HFFc6 (cell line): ENCODE results near the gene PRR20G. TPM values are rescaled to one million over a fixed set of nuclear protein-coding genes. Genes with fewer than 3 reads are reported as not detected.

ENCODE experiments used
- DNase-seq: peaks from one replicate; pipeline ENCODE4 v3.0.0-alpha.2; 2018
- H3K27ac Mint-ChIP-seq: 2 replicates; pipeline ENCODE4 v1.8.0; 2020; ENCODE audit warnings: mild to moderate bottlenecking, mixed read lengths
- H3K27me3 Mint-ChIP-seq: 2 replicates; pipeline ENCODE4 v1.8.0; 2021; ENCODE audit warnings: mild to moderate bottlenecking, moderate library complexity, mixed read lengths; ENCODE audit not compliant: insufficient read depth
- H3K36me3 Mint-ChIP-seq: 2 replicates; pipeline ENCODE4 v1.8.0; 2021; ENCODE audit warnings: low read depth, mixed read lengths
- H3K4me1 Mint-ChIP-seq: 2 replicates; pipeline ENCODE4 v1.8.0; 2020; ENCODE audit warnings: low read depth, mixed read lengths
- H3K4me3 Mint-ChIP-seq: 2 replicates; pipeline ENCODE4 v1.8.0; 2020; ENCODE audit warnings: mild to moderate bottlenecking, moderate library complexity, mixed read lengths
- H3K9me3 Mint-ChIP-seq: 2 replicates; pipeline ENCODE4 v1.8.0; 2020; ENCODE audit warnings: mild to moderate bottlenecking, mixed read lengths
- CTCF ChIP-seq: fragments of 200-600 bp; sonication (generic); IDR thresholded peaks from 2 replicates; pipeline ENCODE4 v1.5.0; 2021; ENCODE audit warnings: antibody characterized with exemption, mild to moderate bottlenecking
- total RNA-seq, 6 experiments: library from RNA; stranded (reverse); fragmentation: NEBNext Ultra II Directional; extraction: Animal tissue kit (Norgen Biotek cat#: 25700); gene quantifications; 2 replicates in 1 of 6; 3 replicates in 5 of 6; pipeline ENCODE4 v1.2.3, GENCODE V29; 2021

The PRR20G gene
- total RNA-seq, 6 experiments from 2014 or later, result not detected

- TF ChIP-seq CTCF, result no peak
- Mint-ChIP-seq H3K4me1 (0 out of 2 replicates have a peak, but pooled peaks cover 6% of the 10 kb centered on the region), H3K36me3 (no peaks in the 10 kb centered on the region), H3K4me3 (no peak overlapping the region), H3K9me3 (peaks cover 9% of the 10 kb centered on the region; the same call in 1 of the 2 replicates), H3K27ac (no peak overlapping the region), H3K27me3 (peaks cover 41% of the 10 kb centered on the region)
- DNase-seq, result no peak
Measured at GRCh38 chr3:127266186-127266585, 21.7 kb downstream of the PRR20G start.

- DNase-seq, result no peak
- Mint-ChIP-seq H3K4me1 (0 out of 2 replicates have a peak, but pooled peaks cover 6% of the 10 kb centered on the region), H3K4me3 (no peak overlapping the region), H3K36me3 (no peaks in the 10 kb centered on the region), H3K27me3 (peaks cover 42% of the 10 kb centered on the region), H3K27ac (no peak overlapping the region), H3K9me3 (peaks cover 9% of the 10 kb centered on the region; the same call in 1 of the 2 replicates)
- no peak for TF ChIP-seq CTCF
Measured at GRCh38 chr3:127265581-127265981, 22.3 kb downstream of the PRR20G start.

GRCh38 chr3:127264794-127265514, 22.9 kb downstream of the PRR20G start:
- Mint-ChIP-seq H3K9me3 (peaks cover 9% of the 10 kb centered on the region; the same call in 1 of the 2 replicates), H3K4me3 (no peak overlapping the region), H3K27ac (no peak overlapping the region), H3K4me1 (0 out of 2 replicates have a peak, but pooled peaks cover 6% of the 10 kb centered on the region), H3K27me3 (peaks cover 42% of the 10 kb centered on the region), H3K36me3 (no peaks in the 10 kb centered on the region)
- no peak for TF ChIP-seq CTCF
- DNase-seq, result no peak

- peaks cover 42% of the 10 kb centered on the region for H3K27me3 Mint-ChIP-seq
- DNase-seq, result no peak
- no peak overlapping the region for H3K4me3 Mint-ChIP-seq
- H3K4me1 Mint-ChIP-seq, result 0 out of 2 replicates have a peak, but pooled peaks cover 6% of the 10 kb centered on the region
- no peak overlapping the region for H3K27ac Mint-ChIP-seq
- no peaks in the 10 kb centered on the region for H3K36me3 Mint-ChIP-seq
- no peak for TF ChIP-seq CTCF
- peaks cover 9% of the 10 kb centered on the region; the same call in 1 of the 2 replicates for H3K9me3 Mint-ChIP-seq
Measured at GRCh38 chr3:127264292-127264691, 23.6 kb downstream of the PRR20G start.

GRCh38 chr3:127263586-127264231, 24.1 kb downstream of the PRR20G start:
- DNase-seq, result no peak
- Mint-ChIP-seq H3K36me3 (no peaks in the 10 kb centered on the region), H3K27me3 (peaks cover 45% of the 10 kb centered on the region), H3K27ac (no peak overlapping the region), H3K4me3 (no peak overlapping the region), H3K4me1 (0 out of 2 replicates have a peak, but pooled peaks cover 6% of the 10 kb centered on the region), H3K9me3 (peaks cover 6% of the 10 kb centered on the region; the same call in 1 of the 2 replicates)
- no peak for TF ChIP-seq CTCF
